B cell (primary cell): Measurements from ENCODE around the gene MMS19. TPM values are rescaled to one million over a fixed set of nuclear protein-coding genes. Genes with fewer than 3 reads are reported as not detected.
A peak's percentile ranks its signal among the peaks of the same experiment; 100 is the strongest.

ENCODE experiments used
- ATAC-seq: fragments of 200-7000 bp; cut with Tn5 transposase; one replicate; pipeline ENCODE4 v1.10.0; 2021; ENCODE audit warnings: low read depth, mild to moderate bottlenecking, moderate number of reproducible peaks, moderate library complexity
- CTCF ChIA-PET: fragments of 350-600 bp; sonication (Branson Sonifier 250); formaldehyde crosslinking; loops from one replicate; lab custom pipeline; 2021; ENCODE audit warnings: antibody characterized with exemption, inconsistent platforms; lab: Charles Lee
- POLR2A ChIA-PET: fragments of 350-600 bp; sonication (Branson Sonifier 250); formaldehyde crosslinking; loops from one replicate; lab custom pipeline; 2021; ENCODE audit warnings: antibody characterized with exemption; lab: Charles Lee
- DNase-seq: peaks from one replicate; pipeline ENCODE4 v3.0.0; 2013
- H2AFZ ChIP-seq: 2 replicates; pipeline ENCODE4 v1.6.1; 2012; ENCODE audit warnings: mild to moderate bottlenecking, low read depth, low read length; ENCODE audit not compliant: insufficient read depth, poor library complexity, severe bottlenecking
- H3K27ac ChIP-seq, 2 donors: 1 replicate in 1 of 2; 2 replicates in 1 of 2; pipeline ENCODE4 v1.5.1; 2012 to 2013; ENCODE audit warnings: low read length in 2 of 2, mild to moderate bottlenecking in 2 of 2, moderate library complexity in 1 of 2
- H3K27me3 ChIP-seq, 4 experiments: fragments of 200-600 bp in 1 of 4; sonication (generic) in 1 of 4; replicated peaks in 1 of 4; 1 replicate in 2 of 4; 2 replicates in 2 of 4; pipeline versions ENCODE4 v1.6.1 to v1.7.0; 2013 to 2016; ENCODE audit warnings: low read length in 3 of 4, mild to moderate bottlenecking in 2 of 4, mixed read lengths in 1 of 4, moderate library complexity in 1 of 4; ENCODE audit not compliant: insufficient read depth in 4 of 4, control insufficient read depth in 3 of 4; ENCODE audit errors: control extremely low read depth in 1 of 4
- H3K36me3 ChIP-seq, 2 experiments: replicated peaks in 1 of 2; 1 replicate in 1 of 2; 2 replicates in 1 of 2; pipeline versions ENCODE4 v1.6.1 to v1.7.1; 2013; ENCODE audit warnings: low read length in 1 of 2; ENCODE audit not compliant: insufficient read depth in 2 of 2, control insufficient read depth in 1 of 2; ENCODE audit errors: control extremely low read depth in 1 of 2, extremely low read depth in 1 of 2
- H3K4me1 ChIP-seq, 2 donors: fragments of 200-600 bp in 1 of 2; sonication (generic) in 1 of 2; 1 replicate in 1 of 2; 2 replicates in 1 of 2; pipeline versions ENCODE4 v1.5.1 to v1.6.1; 2013 to 2017; ENCODE audit warnings: low read length in 2 of 2; ENCODE audit not compliant: control insufficient read depth in 2 of 2, insufficient read depth in 2 of 2
- H3K4me2 ChIP-seq: replicated peaks from 2 replicates; pipeline ENCODE3; 2012; ENCODE audit warnings: mild to moderate bottlenecking, low read depth, low read length; ENCODE audit not compliant: poor library complexity, severe bottlenecking
- H3K4me3 ChIP-seq, 5 experiments: fragments of 200-600 bp in 1 of 5; sonication (generic) in 1 of 5; 1 replicate in 3 of 5; 2 replicates in 2 of 5; pipeline versions ENCODE4 v1.5.1 to v1.7.0; 2011 to 2016; ENCODE audit warnings: low read length in 4 of 5, mild to moderate bottlenecking in 4 of 5, low read depth in 2 of 5, control low read depth in 1 of 5, moderate library complexity in 1 of 5; ENCODE audit not compliant: insufficient read depth in 1 of 5; ENCODE audit errors: control extremely low read depth in 1 of 5, extremely low read depth in 1 of 5
- H3K79me2 ChIP-seq: fragments of 200-600 bp; sonication (generic); one replicate; pipeline ENCODE4 v1.6.0; 2016; ENCODE audit warnings: low read length; ENCODE audit not compliant: control insufficient read depth, insufficient read depth
- H3K9ac ChIP-seq: fragments of 200-600 bp; sonication (generic); 2 replicates; pipeline ENCODE4 v1.6.1; 2017; ENCODE audit warnings: mild to moderate bottlenecking, low read length, moderate library complexity
- H3K9me3 ChIP-seq, 3 donors: one replicate each; pipeline versions ENCODE4 v1.6.1 to v1.7.1; 2013; ENCODE audit warnings: low read length in 2 of 3; ENCODE audit not compliant: control insufficient read depth in 2 of 3, insufficient read depth in 1 of 3; ENCODE audit errors: control extremely low read depth in 1 of 3
- H4K20me1 ChIP-seq: 2 replicates; pipeline ENCODE4 v1.6.0; 2012; ENCODE audit warnings: mild to moderate bottlenecking, low read length; ENCODE audit not compliant: insufficient read depth, control insufficient read depth, poor library complexity, severe bottlenecking
- H3K27ac Mint-ChIP-seq: one replicate; pipeline ENCODE4 v1.8.0; 2021; ENCODE audit warnings: mixed read lengths
- H3K27me3 Mint-ChIP-seq: one replicate; pipeline ENCODE4 v1.8.0; 2021; ENCODE audit warnings: mixed read lengths
- H3K4me1 Mint-ChIP-seq: one replicate; pipeline ENCODE4 v1.8.0; 2021; ENCODE audit warnings: mixed read lengths
- H3K4me3 Mint-ChIP-seq: one replicate; pipeline ENCODE4 v1.8.0; 2021; ENCODE audit warnings: mixed read lengths
- H3K9me3 Mint-ChIP-seq: one replicate; pipeline ENCODE4 v1.8.0; 2022; ENCODE audit warnings: mixed read lengths; ENCODE audit not compliant: insufficient read depth
- CTCF ChIP-seq: fragments of 200-600 bp; IDR thresholded peaks from one replicate; pipeline ENCODE4 v1.8.0; 2022; ENCODE audit warnings: antibody characterized with exemption, mild to moderate bottlenecking
- EZH2 ChIP-seq: IDR thresholded peaks from 2 replicates; pipeline ENCODE4 v1.6.1; 2012; ENCODE audit warnings: borderline replicate concordance, low read depth, mild to moderate bottlenecking, moderate library complexity, low read length; ENCODE audit not compliant: insufficient read depth, poor library complexity, severe bottlenecking
- WGBS: methylation state at CpG from one replicate; pipeline ENCODE4 v1.1.5; 2013; ENCODE audit warnings: missing lambda C conversion rate; ENCODE audit not compliant: insufficient coverage; 5-methylcytosine and 5-hydroxymethylcytosine counted together
- intact Hi-C: fragments of 100-400 bp; cut with micrococcal nuclease; formaldehyde crosslinking; loops from one replicate; pipeline ENCODE4 v1.10.0; 2022
- polyA plus RNA-seq: library from polyadenylated mRNA; depleted of rRNA; stranded (reverse); fragments of >200 nt; gene quantifications from 2 replicates; pipeline ENCODE4 v1.2.3, GENCODE V29; 2012
- total RNA-seq, 2 donors: library from RNA; stranded (reverse); fragments of 120-200 nt in 1 of 2; gene quantifications; 1 replicate in 1 of 2; 2 replicates in 1 of 2; pipeline versions ENCODE4 v1.2.3 to v1.2.4, GENCODE V29; 2013 to 2022

The MMS19 gene
- total and polyA plus RNA-seq, 2 donors (not counting 1 experiment from before 2014, with no cell fraction given), result 82.1 to 102 TPM

- Histone ChIP-seq H2AFZ (no peak overlapping the region), H3K4me1 (peaks cover 9 to 10% of the 10 kb centered on the region in 2 donors), H3K79me2 (peaks cover 2% of the 10 kb centered on the region), H3K36me3 (no peaks in the 10 kb centered on the region), H4K20me1 (peaks cover 2% of the 10 kb centered on the region), H3K27ac (no peak overlapping the region), H3K4me2 (no peak overlapping the region), H3K9me3 (no peaks in the 10 kb centered on the region), H3K4me3 (no peak overlapping the region), H3K9ac (no peak overlapping the region), H3K27me3 (peaks cover 0 to 52% (median 22%) of the 10 kb centered on the region in 4 experiments)
- ATAC-seq (no peak), DNase-seq (no peak)
- CTCF ChIA-PET, result no interaction called here
- intact Hi-C loops, result no loop called here
- 100% methylated on average over 3 of the region's 6 CpGs for WGBS
- no peak overlapping the region for H3K27ac Mint-ChIP-seq
- no peaks in the 10 kb centered on the region for H3K9me3 Mint-ChIP-seq
- no peak overlapping the region for H3K4me3 Mint-ChIP-seq
- H3K4me1 Mint-ChIP-seq, result peaks cover 13% of the 10 kb centered on the region
- POLR2A ChIA-PET, result interaction anchor here (0.7 kb wide), 1 partner anchor 231 kb away, joined by 3 read pairs; no protein-coding TSS in a partner anchor
- no peak for TF ChIP-seq EZH2
- no peak for TF ChIP-seq CTCF
- H3K27me3 Mint-ChIP-seq, result peaks cover 46% of the 10 kb centered on the region
Observed at GRCh38 chr10:97502916-97503315, 4.7 kb upstream of the MMS19 start.

GRCh38 chr10:97500297-97500575 lies 2.0 kb upstream of the MMS19 start:
- intact Hi-C loops, result no loop called here
- peaks cover 26% of the 10 kb centered on the region for H3K4me1 Mint-ChIP-seq
- peaks cover 18% of the 10 kb centered on the region for H4K20me1 ChIP-seq
- H3K9me3 Mint-ChIP-seq, result no peaks in the 10 kb centered on the region
- H3K4me2 ChIP-seq, result peak overlapping the region; percentile 97
- POLR2A ChIA-PET, result no interaction called here
- no peak overlapping the region for H3K27ac Mint-ChIP-seq
- H3K9me3 ChIP-seq, result no peaks in the 10 kb centered on the region
- no peak overlapping the region for H3K27ac ChIP-seq
- peaks cover 29% of the 10 kb centered on the region for H3K79me2 ChIP-seq
- 62% methylated on average over 2 of the region's 2 CpGs for WGBS
- H3K27me3 ChIP-seq, result peaks cover 0 to 45% (median 20%) of the 10 kb centered on the region in 4 experiments
- CTCF ChIA-PET, result interaction anchor here (1.9 kb wide), 1 partner anchor 53 kb away, joined by 7 read pairs; no protein-coding TSS in a partner anchor
- no peak overlapping the region for H2AFZ ChIP-seq
- no peaks in the 10 kb centered on the region for H3K36me3 ChIP-seq
- TF ChIP-seq EZH2, result no peak
- TF ChIP-seq CTCF, result no peak
- DNase-seq (no peak), ATAC-seq (no peak)
- peak overlapping the region; percentile 78 for H3K4me3 Mint-ChIP-seq
- H3K27me3 Mint-ChIP-seq, result peaks cover 31% of the 10 kb centered on the region
- H3K4me3 ChIP-seq, result peak overlapping the region in 1 of 5 experiments; percentile 42
- peaks cover 16 to 21% of the 10 kb centered on the region in 2 donors for H3K4me1 ChIP-seq
- no peak overlapping the region for H3K9ac ChIP-seq
